Parathyroid adenoma (tissue), 2 donors: ENCODE results near the gene DAPK1.

Experiments
- H2AFZ ChIP-seq: fragments of 300-600 bp; sonication (generic); one replicate; pipeline ENCODE4 v1.7.0; 2017; ENCODE audit warnings: antibody characterized with exemption, mild to moderate bottlenecking
- H3K27ac ChIP-seq: fragments of 300-600 bp; sonication (generic); one replicate; pipeline ENCODE4 v1.7.0; 2017
- H3K27me3 ChIP-seq: fragments of 300-600 bp; sonication (generic); one replicate; pipeline ENCODE4 v1.7.0; 2017; ENCODE audit warnings: low read length; ENCODE audit not compliant: control insufficient read depth, insufficient read depth
- H3K36me3 ChIP-seq: fragments of 300-600 bp; sonication (generic); one replicate; pipeline ENCODE4 v1.7.0; 2017; ENCODE audit warnings: low read length; ENCODE audit not compliant: control insufficient read depth, insufficient read depth
- H3K4me1 ChIP-seq: fragments of 300-600 bp; sonication (generic); one replicate; pipeline ENCODE4 v1.7.0; 2017; ENCODE audit warnings: control low read depth
- H3K4me2 ChIP-seq: fragments of 300-600 bp; sonication (generic); one replicate; pipeline ENCODE4 v1.7.0; 2017; ENCODE audit warnings: low read length
- H3K4me3 ChIP-seq: fragments of 300-600 bp; sonication (generic); one replicate; pipeline ENCODE4 v1.7.0; 2017; ENCODE audit warnings: low read depth, low read length
- H3K79me2 ChIP-seq: fragments of 300-600 bp; sonication (generic); one replicate; pipeline ENCODE4 v1.7.0; 2017; ENCODE audit warnings: control low read depth
- H3K9ac ChIP-seq: fragments of 300-600 bp; sonication (generic); one replicate; pipeline ENCODE4 v1.7.0; 2017; ENCODE audit warnings: mild to moderate bottlenecking
- H3K9me3 ChIP-seq: fragments of 300-600 bp; sonication (generic); one replicate; pipeline ENCODE4 v1.7.0; 2017; ENCODE audit warnings: low read length; ENCODE audit not compliant: control insufficient read depth
- TF ChIP-seq, protein P1 (sequence below): fragments of 300-600 bp; sonication (generic); IDR thresholded peaks from one replicate; pipeline ENCODE4 v1.7.0; 2017; ENCODE audit warnings: antibody characterized with exemption, mild to moderate bottlenecking
- donor health status: primary hyperparathyroidism.

Gene DAPK1

GRCh38 chr9:87464110-87464991 is 33.3 kb upstream of the DAPK1 start:
- Histone ChIP-seq H3K79me2 (no peaks in the 10 kb centered on the region), H3K36me3 (no peaks in the 10 kb centered on the region), H3K9me3 (no peaks in the 10 kb centered on the region), H3K27ac (peak overlapping the region; percentile 32), H3K4me1 (no peaks in the 10 kb centered on the region), H3K4me2 (no peak overlapping the region), H2AFZ (no peak overlapping the region), H3K4me3 (no peak overlapping the region), H3K9ac (no peak overlapping the region), H3K27me3 (no peaks in the 10 kb centered on the region)
- TF ChIP-seq, protein P1, sequence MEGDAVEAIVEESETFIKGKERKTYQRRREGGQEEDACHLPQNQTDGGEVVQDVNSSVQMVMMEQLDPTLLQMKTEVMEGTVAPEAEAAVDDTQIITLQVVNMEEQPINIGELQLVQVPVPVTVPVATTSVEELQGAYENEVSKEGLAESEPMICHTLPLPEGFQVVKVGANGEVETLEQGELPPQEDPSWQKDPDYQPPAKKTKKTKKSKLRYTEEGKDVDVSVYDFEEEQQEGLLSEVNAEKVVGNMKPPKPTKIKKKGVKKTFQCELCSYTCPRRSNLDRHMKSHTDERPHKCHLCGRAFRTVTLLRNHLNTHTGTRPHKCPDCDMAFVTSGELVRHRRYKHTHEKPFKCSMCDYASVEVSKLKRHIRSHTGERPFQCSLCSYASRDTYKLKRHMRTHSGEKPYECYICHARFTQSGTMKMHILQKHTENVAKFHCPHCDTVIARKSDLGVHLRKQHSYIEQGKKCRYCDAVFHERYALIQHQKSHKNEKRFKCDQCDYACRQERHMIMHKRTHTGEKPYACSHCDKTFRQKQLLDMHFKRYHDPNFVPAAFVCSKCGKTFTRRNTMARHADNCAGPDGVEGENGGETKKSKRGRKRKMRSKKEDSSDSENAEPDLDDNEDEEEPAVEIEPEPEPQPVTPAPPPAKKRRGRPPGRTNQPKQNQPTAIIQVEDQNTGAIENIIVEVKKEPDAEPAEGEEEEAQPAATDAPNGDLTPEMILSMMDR = no peak

DNA sequence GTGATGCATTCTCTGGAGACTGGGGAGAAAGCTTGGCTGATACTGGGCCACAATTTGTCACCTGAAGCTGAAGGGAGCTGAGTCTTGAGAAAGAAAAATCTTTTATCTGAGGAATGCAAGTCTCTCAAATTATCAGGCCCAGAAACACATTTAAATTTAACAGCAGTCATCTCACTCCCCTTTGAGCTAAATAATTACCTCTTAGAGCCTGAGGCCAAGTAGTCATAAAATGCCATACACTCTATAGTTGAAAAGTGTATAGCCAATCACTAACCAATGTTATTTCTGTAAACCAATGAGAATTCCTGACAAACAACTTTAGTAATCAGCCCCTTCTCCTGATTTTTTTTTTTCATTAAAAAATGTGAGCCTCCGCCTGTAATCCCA is 32.7 kb upstream of the DAPK1 start:
- Histone ChIP-seq H3K9me3 (no peaks in the 10 kb centered on the region), H3K27ac (no peak overlapping the region), H2AFZ (no peak overlapping the region), H3K79me2 (no peaks in the 10 kb centered on the region), H3K9ac (no peak overlapping the region), H3K4me3 (no peak overlapping the region), H3K36me3 (no peaks in the 10 kb centered on the region), H3K27me3 (no peaks in the 10 kb centered on the region), H3K4me1 (no peaks in the 10 kb centered on the region), H3K4me2 (no peak overlapping the region)
- TF ChIP-seq, protein P1 = no peak

- no peak overlapping the region for H3K27ac ChIP-seq
- H3K27me3 ChIP-seq = no peaks in the 10 kb centered on the region
- H3K9me3 ChIP-seq = no peaks in the 10 kb centered on the region
- TF ChIP-seq, protein P1 = no peak
- no peak overlapping the region for H3K4me3 ChIP-seq
- no peak overlapping the region for H3K4me2 ChIP-seq
- no peaks in the 10 kb centered on the region for H3K4me1 ChIP-seq
- no peaks in the 10 kb centered on the region for H3K36me3 ChIP-seq
- no peak overlapping the region for H3K9ac ChIP-seq
- H3K79me2 ChIP-seq = no peaks in the 10 kb centered on the region
- no peak overlapping the region for H2AFZ ChIP-seq
Observed at GRCh38 chr9:87465816-87466215, 31.9 kb upstream of the DAPK1 start.

- Histone ChIP-seq H3K27ac (no peak overlapping the region), H3K36me3 (no peaks in the 10 kb centered on the region), H3K79me2 (no peaks in the 10 kb centered on the region), H3K4me1 (no peaks in the 10 kb centered on the region), H3K9me3 (no peaks in the 10 kb centered on the region), H3K27me3 (no peaks in the 10 kb centered on the region), H3K9ac (no peak overlapping the region), H3K4me2 (no peak overlapping the region), H2AFZ (no peak overlapping the region), H3K4me3 (no peak overlapping the region)
- TF ChIP-seq, protein P1 = no peak
Observed at GRCh38 chr9:87467187-87467586, 30.5 kb upstream of the DAPK1 start.
